Measurements from ENCODE around the gene CDKN1B.
A peak's percentile ranks its signal among the peaks of the same experiment; 100 is the strongest.

CDKN1B gene

GRCh38 chr12:12716793-12717585, at the start of gene CDKN1B:
Gene CDKN1B, plus strand, starts transcription at chr12:12717368. Its CDS starts 472 bp downstream, at chr12:12717840.
- DNase-seq, result peak; percentile 92

- DNase-seq, result no peak
Observed at GRCh38 chr12:12668005-12668404, 49.2 kb upstream of the CDKN1B start.

DNA sequence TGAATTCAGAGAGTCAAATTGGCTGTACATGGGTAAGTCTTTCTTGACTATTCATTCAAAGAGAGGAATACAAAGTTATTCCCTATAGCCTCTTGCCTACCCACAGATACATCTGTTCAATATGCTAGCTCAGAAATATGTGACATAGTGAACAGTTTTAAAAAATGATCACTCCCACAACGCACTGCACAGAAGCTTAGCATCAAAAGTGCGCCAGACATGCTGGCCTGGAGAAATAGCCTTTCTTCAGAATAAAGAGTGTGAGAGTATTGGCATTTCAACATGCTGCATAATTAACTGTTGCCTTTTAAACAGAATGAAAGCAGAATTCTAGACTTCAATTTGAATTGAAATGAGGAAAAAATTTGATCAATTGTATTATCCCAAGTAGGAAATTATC, 48.1 kb upstream of the CDKN1B start:
- no peak for DNase-seq

DNA sequence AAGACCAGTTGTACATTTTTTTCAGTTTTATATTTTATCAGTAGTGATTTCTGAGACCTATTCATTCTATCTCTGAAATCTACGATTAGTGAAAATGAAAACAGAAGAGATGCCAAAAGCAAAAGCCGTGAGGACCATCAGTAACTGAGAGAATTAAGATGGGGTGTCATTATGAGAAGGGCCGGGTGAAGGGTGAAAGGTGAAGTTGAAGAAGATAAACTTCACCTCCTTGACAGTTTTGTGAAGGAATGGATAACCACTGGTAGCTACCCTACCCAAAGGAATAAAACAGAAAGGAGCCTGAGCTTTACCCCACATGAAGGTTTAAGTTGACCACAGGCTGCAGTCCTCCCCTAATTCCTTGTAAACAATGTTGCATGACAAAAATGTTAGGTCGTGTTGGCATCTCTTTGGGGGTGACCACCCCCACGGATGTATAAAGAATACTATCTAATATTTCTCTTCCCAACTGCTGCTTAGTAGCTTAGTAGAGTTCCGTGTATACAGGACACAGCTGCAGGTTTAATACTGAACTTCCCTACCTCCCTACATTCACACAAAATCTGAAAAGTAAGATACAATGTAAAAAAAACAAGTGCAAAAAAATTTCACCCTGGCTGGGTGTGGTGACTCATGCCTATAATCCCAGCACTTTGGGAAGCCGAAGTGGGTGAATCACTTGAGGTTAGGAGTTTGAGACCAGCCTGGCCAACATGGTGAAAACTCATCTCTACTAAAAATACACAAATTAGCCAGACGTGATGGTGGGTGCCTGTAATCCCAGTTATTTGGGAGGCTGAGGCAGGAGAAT, 45.1 kb upstream of the CDKN1B start:
- DNase-seq, result no peak

GRCh38 chr12:12673296-12673695, 43.9 kb upstream of the CDKN1B start:
- no peak for DNase-seq

- DNase-seq, result no peak
Observed at GRCh38 chr12:12676605-12677004, 40.6 kb upstream of the CDKN1B start.

DNA sequence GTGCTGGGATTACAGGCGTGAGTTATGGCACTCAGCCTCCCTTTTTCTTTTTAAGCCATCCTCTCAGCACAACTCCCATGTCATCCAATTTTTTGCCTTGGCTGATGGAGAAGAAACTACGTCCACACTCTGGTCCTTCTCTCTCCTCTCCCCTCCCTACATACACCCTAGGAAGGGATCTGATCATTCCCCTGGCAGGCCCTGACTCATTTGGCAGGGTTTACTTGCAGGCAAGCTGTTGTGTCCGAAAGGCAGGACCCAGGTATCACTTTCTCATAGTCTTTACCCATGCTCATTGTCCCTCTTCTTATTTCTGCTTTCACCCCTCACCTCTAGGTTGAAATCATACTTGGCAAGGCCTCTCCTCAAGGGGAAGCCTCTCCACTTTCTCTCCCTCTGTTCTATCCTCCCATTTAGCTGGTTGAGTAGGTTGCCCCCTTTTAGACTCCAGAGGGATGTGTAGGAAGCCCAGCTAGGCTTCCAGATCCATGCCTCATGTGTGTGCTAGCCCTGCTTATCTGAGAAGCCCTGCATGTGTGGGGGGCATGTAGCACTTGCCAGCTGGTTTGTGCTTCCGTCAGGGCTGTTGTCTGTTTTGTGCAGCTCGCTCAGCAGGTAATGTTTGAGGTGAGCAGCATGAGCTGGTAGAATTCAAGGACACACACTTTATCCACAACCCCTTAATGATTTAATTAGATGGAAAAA, 36.0 kb upstream of the CDKN1B start:
- no peak for DNase-seq

DNA sequence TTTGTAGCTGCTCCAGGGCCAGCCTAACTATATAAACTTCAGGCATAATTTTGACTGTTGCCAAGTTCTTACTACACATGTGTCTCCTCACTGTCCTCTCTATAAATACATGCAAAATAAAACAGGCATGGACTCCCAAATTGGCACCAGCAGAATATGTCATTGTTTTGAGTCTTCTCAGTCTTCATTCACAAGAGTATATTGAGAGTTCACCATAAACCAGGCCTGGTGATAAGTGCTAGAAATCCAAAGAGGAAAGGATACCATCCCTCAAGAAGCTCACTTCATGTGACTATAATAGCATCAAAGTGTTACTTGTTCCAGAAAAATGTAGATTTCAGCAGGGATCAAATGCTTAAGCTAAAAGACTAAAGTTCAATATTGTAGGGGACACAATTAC, 34.9 kb upstream of the CDKN1B start:
- DNase-seq, result no peak

DNA sequence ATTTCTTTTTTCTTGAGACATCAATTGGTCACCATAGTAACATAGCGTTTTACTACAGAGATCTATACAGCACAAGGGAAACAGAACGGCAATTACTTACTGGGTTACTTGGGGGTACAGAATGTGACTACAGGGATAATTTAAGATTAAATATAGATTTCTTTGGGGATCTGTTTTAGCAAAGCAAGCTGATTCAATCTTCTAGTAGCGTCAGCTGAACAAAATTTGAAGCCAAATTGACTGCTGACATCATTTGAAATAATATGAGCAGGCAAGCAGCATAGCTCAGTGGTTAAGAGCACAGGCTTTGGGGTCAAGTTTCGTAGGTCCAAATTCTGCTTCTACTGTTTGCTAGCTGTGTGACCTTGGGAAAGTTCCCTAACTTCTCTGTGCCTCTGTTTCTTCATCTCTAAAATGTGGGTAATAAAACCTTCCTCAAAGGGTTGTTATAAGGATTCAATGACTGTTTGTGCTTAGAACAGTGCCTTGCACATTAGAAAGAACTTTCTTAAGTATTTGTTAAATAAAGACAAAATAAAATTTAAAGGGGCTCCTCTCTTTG, 34.0 kb upstream of the CDKN1B start:
- DNase-seq, result no peak

DNA sequence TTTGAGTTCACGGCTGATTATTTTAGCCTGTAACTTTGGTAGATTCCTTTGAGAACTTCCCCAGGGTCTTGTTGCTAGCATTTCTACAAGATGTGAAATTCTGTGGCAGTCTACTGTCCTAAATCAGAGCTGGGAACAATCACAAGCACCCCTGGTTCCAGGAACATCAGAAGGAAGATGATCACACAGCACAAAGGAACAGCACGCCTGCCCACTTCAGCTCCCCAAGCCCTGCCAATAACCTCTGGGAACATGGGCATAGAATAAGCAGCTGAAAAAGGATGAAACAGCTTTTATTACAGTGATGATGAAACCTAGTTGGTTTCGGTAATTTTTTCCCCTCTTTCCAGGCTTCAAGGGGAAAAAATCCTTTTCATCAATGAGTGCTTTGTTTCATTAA, 33.4 kb upstream of the CDKN1B start:
- DNase-seq, result no peak

GRCh38 chr12:12684375-12685106, 32.6 kb upstream of the CDKN1B start:
- DNase-seq, result peak; percentile 46

- no peak for DNase-seq
Observed at GRCh38 chr12:12685305-12685704, 31.9 kb upstream of the CDKN1B start.

DNA sequence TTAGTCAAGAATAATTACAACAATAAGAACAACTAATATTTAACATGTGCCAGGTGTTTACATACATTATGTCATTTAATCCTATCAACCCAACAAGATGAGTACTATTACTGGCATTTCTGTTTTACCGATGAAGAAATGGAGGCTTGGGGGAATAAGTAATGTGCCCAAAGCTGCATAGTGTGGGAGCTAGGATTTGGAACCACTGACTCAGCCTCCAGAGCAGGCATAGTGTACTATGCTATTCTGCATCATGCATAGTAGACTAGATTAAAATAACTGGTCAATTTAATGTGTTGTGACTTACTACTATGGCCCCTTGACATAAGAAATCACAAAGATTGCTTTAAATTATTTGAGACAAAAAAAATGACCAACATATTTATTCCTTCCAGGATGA, 30.7 kb upstream of the CDKN1B start:
- DNase-seq, result no peak

DNA sequence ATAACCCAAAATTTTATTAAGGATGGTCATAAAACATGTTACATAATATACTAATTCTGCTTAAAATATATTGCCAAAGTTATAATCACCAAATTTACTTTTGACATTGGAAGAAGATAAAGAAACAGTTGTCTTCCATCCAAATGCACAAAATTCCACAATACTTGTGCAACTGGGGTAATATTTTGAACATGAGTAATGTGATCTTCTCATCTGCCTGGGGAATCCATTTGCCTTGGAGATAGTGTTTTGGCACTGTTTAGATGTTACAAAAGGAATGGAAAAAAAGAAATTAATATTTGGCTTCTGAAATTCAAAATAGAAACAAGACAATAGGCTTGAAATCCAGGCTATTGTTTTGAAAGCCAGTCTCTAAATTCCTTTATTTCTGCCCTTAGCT, 30.2 kb upstream of the CDKN1B start:
- no peak for DNase-seq

DNA sequence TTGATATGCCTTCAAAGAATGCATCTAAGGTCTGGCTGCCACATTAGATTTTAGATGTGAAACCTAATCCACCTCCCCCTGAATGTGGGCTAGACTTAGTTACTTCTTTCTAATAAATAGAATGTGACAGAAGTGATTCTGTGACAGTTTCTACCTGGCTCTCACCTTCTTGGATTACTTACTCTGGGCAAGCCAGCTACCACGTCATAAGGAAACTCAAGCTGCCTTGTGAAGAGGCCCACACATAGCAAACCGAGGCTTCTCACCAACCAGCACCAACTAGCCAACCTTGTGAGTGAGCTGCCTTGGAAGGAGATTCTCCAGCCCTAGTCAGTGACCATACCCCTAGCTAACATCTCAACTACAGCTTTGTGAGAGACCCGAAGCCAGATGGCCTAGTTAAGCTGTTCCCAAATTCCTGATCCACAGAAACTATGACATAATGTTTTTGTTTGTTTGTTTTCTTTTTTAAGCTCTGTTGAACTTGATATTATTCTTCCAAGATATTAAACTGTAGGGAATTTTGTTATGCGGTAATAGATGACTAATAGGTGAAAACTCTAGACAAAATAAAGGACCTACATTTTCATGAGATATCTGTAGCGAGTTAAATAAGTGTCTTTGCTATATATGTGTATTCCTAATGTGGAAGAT, 27.4 kb upstream of the CDKN1B start:
- no peak for DNase-seq

- DNase-seq, result no peak
Observed at GRCh38 chr12:12691549-12691948, 25.6 kb upstream of the CDKN1B start.

GRCh38 chr12:12693111-12693671, 24.0 kb upstream of the CDKN1B start:
- DNase-seq, result no peak

DNA sequence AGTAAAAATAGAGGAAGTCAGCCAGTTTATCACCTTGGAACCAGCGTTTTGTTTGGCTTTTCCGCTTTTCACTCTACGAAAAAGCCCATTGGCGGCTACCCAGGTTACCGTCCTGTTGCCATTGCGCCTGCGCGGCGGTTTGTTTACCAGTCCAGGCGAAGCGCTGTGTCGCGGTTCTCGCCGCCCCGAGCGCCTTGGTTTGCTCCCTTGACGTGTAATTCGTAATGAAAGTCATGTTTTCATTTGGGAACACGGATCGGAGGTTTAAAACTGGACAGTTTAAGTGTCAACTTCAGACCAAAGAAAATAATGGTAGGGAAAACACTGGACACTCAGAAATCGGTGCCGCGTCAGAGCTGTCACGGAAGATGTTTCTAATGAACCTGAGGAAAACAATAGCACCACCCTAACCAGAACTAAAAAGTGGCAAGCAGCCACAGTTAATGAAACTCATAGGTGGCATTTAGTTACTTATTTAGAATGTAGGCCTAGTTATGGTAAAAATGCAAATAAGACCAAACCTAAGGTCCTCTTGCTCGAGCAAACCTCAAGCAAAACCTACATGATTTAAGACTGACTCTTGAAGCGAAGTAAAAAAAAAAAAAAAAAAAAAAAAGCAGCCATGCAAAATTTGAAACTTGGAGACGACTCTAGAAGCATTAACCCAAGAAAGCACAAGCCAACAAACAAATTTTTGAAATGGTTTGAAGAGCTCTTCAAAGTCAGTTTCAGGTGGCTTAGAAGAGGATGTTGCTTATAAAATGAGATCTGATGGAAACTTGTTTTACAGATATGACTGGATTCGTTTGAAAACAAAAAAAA, 20.4 kb upstream of the CDKN1B start:
- DNase-seq, result peak; percentile 89

DNA sequence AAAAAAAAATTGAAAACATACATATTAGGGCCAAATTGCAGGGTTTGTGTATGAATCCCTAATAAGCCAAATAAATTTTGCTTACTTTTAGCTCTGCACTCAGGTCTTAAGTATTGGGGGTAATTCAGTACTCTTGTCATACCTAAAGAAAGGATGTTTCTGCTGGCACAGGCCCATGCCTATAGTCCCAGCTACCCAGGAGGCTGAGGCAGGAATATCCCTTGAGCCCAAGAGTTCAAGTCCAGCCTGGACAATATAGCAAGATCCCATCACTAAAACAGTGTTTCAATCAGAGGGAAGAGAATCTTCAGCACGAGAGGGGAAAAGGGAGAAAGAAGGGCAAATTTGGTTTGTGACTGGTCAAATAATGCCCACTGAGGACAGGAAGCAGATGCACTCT, 17.8 kb upstream of the CDKN1B start:
- no peak for DNase-seq

- DNase-seq, result no peak
Observed at GRCh38 chr12:12700254-12700653, 16.9 kb upstream of the CDKN1B start.

- DNase-seq, result no peak
Observed at GRCh38 chr12:12701457-12701856, 15.7 kb upstream of the CDKN1B start.
